ENCODE measurements around the gene KRTAP5-2.

KRTAP5-2 gene

GRCh38 chr11:1638344-1638743 lies 40.2 kb upstream of the KRTAP5-2 start:
- no peak overlapping the region for H3K4me3 ChIP-seq (ENCODE audit: low read depth, low read length)
- no peak overlapping the region for H3K27ac ChIP-seq (ENCODE audit: low read depth, low read length)
- H3K36me3 ChIP-seq (ENCODE audit: control insufficient read depth, insufficient read depth, low read length), result no peaks in the 10 kb centered on the region
- H3K9ac ChIP-seq (ENCODE audit: low read depth, low read length), result no peak overlapping the region
- no peaks in the 10 kb centered on the region for H3K9me3 ChIP-seq (ENCODE audit: control insufficient read depth, insufficient read depth, low read length)
- no peaks in the 10 kb centered on the region for H3K4me1 ChIP-seq (ENCODE audit: control insufficient read depth, insufficient read depth, low read length)
- no peaks in the 10 kb centered on the region for H3K27me3 ChIP-seq (ENCODE audit: control insufficient read depth, insufficient read depth, low read length)

- no peak overlapping the region for H3K27ac ChIP-seq (ENCODE audit: low read depth, low read length)
- H3K4me1 ChIP-seq (ENCODE audit: control insufficient read depth, insufficient read depth, low read length), result no peaks in the 10 kb centered on the region
- H3K9ac ChIP-seq (ENCODE audit: low read depth, low read length), result no peak overlapping the region
- H3K36me3 ChIP-seq (ENCODE audit: control insufficient read depth, insufficient read depth, low read length), result no peaks in the 10 kb centered on the region
- H3K9me3 ChIP-seq (ENCODE audit: control insufficient read depth, insufficient read depth, low read length), result no peaks in the 10 kb centered on the region
- no peak overlapping the region for H3K4me3 ChIP-seq (ENCODE audit: low read depth, low read length)
- no peaks in the 10 kb centered on the region for H3K27me3 ChIP-seq (ENCODE audit: control insufficient read depth, insufficient read depth, low read length)
Observed at GRCh38 chr11:1637628-1638027, 39.5 kb upstream of the KRTAP5-2 start.

- Histone ChIP-seq H3K27me3 (ENCODE audit: control insufficient read depth, insufficient read depth, low read length) (no peaks in the 10 kb centered on the region; the same call in 1 of the 2 replicates), H3K9ac (ENCODE audit: low read depth, low read length) (no peak overlapping the region), H3K36me3 (ENCODE audit: control insufficient read depth, insufficient read depth, low read length) (no peaks in the 10 kb centered on the region), H3K4me3 (ENCODE audit: low read depth, low read length) (no peak overlapping the region), H3K4me1 (ENCODE audit: control insufficient read depth, insufficient read depth, low read length) (no peaks in the 10 kb centered on the region), H3K9me3 (ENCODE audit: control insufficient read depth, insufficient read depth, low read length) (no peaks in the 10 kb centered on the region), H3K27ac (ENCODE audit: low read depth, low read length) (no peak overlapping the region)
Observed at GRCh38 chr11:1636291-1636950, 38.3 kb upstream of the KRTAP5-2 start.

DNA sequence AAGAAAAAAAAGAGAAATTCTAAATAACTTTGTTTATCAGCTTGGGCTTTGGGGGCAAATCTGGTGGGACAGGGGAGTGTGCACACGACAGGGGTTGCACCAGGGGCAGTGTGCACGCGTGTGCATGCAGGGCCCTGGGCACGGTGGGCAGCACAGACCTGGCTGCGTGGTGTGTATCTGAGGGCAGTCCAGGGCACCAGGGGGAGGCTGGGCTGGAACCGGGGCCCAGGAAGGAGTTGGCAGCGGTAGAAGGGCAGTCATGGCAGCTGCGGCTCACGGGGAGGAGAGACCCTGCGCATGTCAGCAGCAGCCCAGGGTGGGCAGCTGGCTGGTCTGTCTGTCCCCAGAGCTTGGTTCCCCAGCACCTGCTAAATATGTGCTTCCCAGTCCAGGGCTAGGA lies 35.8 kb upstream of the KRTAP5-2 start:
- no peaks in the 10 kb centered on the region for H3K9me3 ChIP-seq (ENCODE audit: control insufficient read depth, insufficient read depth, low read length)
- H3K4me1 ChIP-seq (ENCODE audit: control insufficient read depth, insufficient read depth, low read length), result peaks cover 4% of the 10 kb centered on the region; the same call in 1 of the 2 replicates
- peaks cover 5% of the 10 kb centered on the region for H3K27me3 ChIP-seq (ENCODE audit: control insufficient read depth, insufficient read depth, low read length)
- no peaks in the 10 kb centered on the region for H3K36me3 ChIP-seq (ENCODE audit: control insufficient read depth, insufficient read depth, low read length)
- H3K4me3 ChIP-seq (ENCODE audit: low read depth, low read length), result no peak overlapping the region
- H3K27ac ChIP-seq (ENCODE audit: low read depth, low read length), result no peak overlapping the region
- no peak overlapping the region for H3K9ac ChIP-seq (ENCODE audit: low read depth, low read length)

DNA sequence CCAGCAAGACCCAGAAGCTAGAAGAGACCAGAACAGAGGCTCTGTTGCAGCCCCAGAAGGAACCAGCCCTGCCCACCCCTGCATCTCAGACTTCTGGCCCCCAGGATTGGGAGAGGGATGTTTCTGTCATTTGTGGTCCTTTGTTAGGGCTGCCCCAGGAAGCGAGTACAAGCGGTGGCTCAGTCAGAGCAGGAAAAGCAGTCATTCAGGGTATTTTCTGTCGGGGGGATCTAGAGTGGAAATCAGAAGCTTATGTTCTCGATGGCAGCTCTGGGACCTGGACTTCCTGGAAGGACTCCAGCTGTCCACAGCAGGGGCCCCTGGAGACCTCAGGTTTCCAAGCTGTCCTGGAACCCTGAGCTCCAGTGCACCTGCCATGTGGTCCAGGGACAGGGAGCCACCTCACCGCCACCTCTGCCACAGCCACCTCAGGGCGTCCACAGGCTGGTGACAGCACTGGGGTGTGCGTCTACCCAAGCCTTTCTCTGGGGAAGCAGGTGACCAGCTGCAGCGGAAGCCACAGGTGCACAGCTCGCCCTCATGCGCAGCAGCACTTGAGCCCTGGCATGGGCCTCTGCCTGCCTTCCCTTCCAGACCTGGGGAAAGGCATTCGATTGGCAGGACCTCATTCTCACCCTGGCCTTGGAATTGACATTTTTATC lies 34.1 kb upstream of the KRTAP5-2 start:
- H3K4me3 ChIP-seq (ENCODE audit: low read depth, low read length), result no peak overlapping the region
- H3K36me3 ChIP-seq (ENCODE audit: control insufficient read depth, insufficient read depth, low read length), result no peaks in the 10 kb centered on the region
- H3K9me3 ChIP-seq (ENCODE audit: control insufficient read depth, insufficient read depth, low read length), result no peaks in the 10 kb centered on the region
- H3K9ac ChIP-seq (ENCODE audit: low read depth, low read length), result no peak overlapping the region
- H3K27me3 ChIP-seq (ENCODE audit: control insufficient read depth, insufficient read depth, low read length), result peaks cover 11% of the 10 kb centered on the region
- peaks cover 4% of the 10 kb centered on the region; the same call in 1 of the 2 replicates for H3K4me1 ChIP-seq (ENCODE audit: control insufficient read depth, insufficient read depth, low read length)
- no peak overlapping the region for H3K27ac ChIP-seq (ENCODE audit: low read depth, low read length)

DNA sequence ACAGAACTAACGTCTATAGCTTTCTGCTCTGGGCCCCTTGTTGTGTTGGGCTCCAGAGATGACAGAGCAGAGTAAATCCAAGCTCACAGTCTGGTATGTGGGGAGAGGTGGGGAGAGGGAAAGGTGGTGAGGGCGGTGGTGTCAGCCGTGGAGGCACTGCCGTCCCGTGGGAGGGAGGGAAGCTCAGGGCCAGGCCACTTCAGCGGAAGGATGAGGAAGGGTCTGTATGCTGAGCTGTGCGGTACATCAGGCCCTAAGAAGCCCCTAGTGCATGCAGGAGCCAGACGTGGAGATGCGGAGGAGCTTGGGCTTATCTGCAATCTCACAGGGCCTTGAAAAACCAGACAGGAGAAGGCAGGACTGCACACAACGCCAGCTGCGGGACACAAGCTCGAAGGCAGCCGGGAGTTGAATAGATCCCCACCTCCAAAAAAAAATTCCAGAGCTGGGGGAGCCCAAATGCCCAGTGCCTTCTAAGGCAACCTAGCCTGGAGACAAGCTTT lies 33.0 kb upstream of the KRTAP5-2 start:
- no peaks in the 10 kb centered on the region for H3K9me3 ChIP-seq (ENCODE audit: control insufficient read depth, insufficient read depth, low read length)
- no peak overlapping the region for H3K9ac ChIP-seq (ENCODE audit: low read depth, low read length)
- H3K4me1 ChIP-seq (ENCODE audit: control insufficient read depth, insufficient read depth, low read length), result peaks cover 4% of the 10 kb centered on the region; the same call in 1 of the 2 replicates
- H3K4me3 ChIP-seq (ENCODE audit: low read depth, low read length), result no peak overlapping the region
- H3K27me3 ChIP-seq (ENCODE audit: control insufficient read depth, insufficient read depth, low read length), result peaks cover 12% of the 10 kb centered on the region
- no peak overlapping the region for H3K27ac ChIP-seq (ENCODE audit: low read depth, low read length)
- H3K36me3 ChIP-seq (ENCODE audit: control insufficient read depth, insufficient read depth, low read length), result no peaks in the 10 kb centered on the region

GRCh38 chr11:1630271-1630670 lies 32.2 kb upstream of the KRTAP5-2 start:
- Histone ChIP-seq H3K27me3 (ENCODE audit: control insufficient read depth, insufficient read depth, low read length) (peaks cover 12% of the 10 kb centered on the region), H3K36me3 (ENCODE audit: control insufficient read depth, insufficient read depth, low read length) (no peaks in the 10 kb centered on the region), H3K9ac (ENCODE audit: low read depth, low read length) (no peak overlapping the region), H3K27ac (ENCODE audit: low read depth, low read length) (no peak overlapping the region), H3K4me1 (ENCODE audit: control insufficient read depth, insufficient read depth, low read length) (peaks cover 4% of the 10 kb centered on the region; the same call in 1 of the 2 replicates), H3K9me3 (ENCODE audit: control insufficient read depth, insufficient read depth, low read length) (no peaks in the 10 kb centered on the region), H3K4me3 (ENCODE audit: low read depth, low read length) (no peak overlapping the region)

DNA sequence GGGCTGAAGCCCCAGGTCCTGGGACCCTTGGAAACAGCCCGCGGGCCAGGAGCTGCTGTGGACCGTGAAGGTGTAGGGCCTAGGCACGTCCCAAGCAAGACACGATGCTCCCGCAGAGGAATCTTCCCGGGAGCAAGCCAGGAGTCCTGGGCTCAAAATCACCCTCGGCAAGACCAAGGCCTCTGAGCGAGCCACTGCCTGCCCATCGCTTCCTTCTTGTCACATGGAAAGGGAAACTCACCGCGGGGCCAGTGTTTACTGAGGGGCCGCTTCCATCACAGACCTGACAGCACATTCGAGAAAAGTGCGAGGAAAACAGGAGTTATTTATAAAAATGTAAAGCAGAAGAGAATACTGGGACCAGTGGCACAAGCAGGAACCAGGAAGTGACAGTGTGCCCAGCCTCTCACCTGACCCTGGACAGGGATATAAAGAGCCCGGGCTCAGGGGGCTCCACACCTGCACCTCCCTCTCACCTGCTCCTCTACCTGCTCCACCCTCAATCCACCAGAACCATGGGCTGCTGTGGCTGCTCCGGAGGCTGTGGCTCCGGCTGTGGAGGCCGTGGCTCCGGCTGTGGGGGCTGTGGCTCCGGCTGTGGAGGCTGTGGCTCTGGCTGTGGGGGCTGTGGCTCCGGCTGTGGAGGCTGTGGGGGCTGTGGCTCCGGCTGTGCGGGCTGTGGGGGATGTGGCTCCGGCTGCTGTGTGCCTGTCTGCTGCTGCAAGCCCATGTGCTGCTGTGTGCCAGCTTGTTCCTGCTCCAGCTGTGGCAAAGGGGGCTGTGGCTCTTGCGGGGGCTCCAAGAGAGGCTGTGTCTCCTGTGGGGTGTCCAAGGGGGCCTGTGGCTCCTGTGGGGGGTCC lies 31.5 kb upstream of the KRTAP5-2 start, which contains the start of gene KRTAP5-5:
KRTAP5-5 (plus strand) TSS at position 450 of the 860 bp plus-strand sequence; CDS start at position 516, 66 bp downstream.
- peaks cover 12% of the 10 kb centered on the region for H3K27me3 ChIP-seq (ENCODE audit: control insufficient read depth, insufficient read depth, low read length)
- H3K9ac ChIP-seq (ENCODE audit: low read depth, low read length), result no peak within 1 kb of the TSS

GRCh38 chr11:1628506-1629325 lies 30.6 kb upstream of the KRTAP5-2 start:
- no peak overlapping the region for H3K4me3 ChIP-seq (ENCODE audit: low read depth, low read length)
- H3K27me3 ChIP-seq (ENCODE audit: control insufficient read depth, insufficient read depth, low read length), result peaks cover 12% of the 10 kb centered on the region
- H3K27ac ChIP-seq (ENCODE audit: low read depth, low read length), result no peak overlapping the region
- peaks cover 4% of the 10 kb centered on the region; the same call in 1 of the 2 replicates for H3K4me1 ChIP-seq (ENCODE audit: control insufficient read depth, insufficient read depth, low read length)
- no peak overlapping the region for H3K9ac ChIP-seq (ENCODE audit: low read depth, low read length)
- no peaks in the 10 kb centered on the region for H3K9me3 ChIP-seq (ENCODE audit: control insufficient read depth, insufficient read depth, low read length)
- no peaks in the 10 kb centered on the region for H3K36me3 ChIP-seq (ENCODE audit: control insufficient read depth, insufficient read depth, low read length)

More for the DNA sequence above, 31.5 kb upstream of the KRTAP5-2 start, which contains the start of gene KRTAP5-5:
- no peaks in the 10 kb centered on the region for H3K36me3 ChIP-seq (ENCODE audit: control insufficient read depth, insufficient read depth, low read length)
- peaks cover 4% of the 10 kb centered on the region; the same call in 1 of the 2 replicates for H3K4me1 ChIP-seq (ENCODE audit: control insufficient read depth, insufficient read depth, low read length)
- no peaks in the 10 kb centered on the region for H3K9me3 ChIP-seq (ENCODE audit: control insufficient read depth, insufficient read depth, low read length)
- H3K4me3 ChIP-seq (ENCODE audit: low read depth, low read length), result no peak within 1 kb of the TSS
- no peak within 1 kb of the TSS for H3K27ac ChIP-seq (ENCODE audit: low read depth, low read length)

DNA sequence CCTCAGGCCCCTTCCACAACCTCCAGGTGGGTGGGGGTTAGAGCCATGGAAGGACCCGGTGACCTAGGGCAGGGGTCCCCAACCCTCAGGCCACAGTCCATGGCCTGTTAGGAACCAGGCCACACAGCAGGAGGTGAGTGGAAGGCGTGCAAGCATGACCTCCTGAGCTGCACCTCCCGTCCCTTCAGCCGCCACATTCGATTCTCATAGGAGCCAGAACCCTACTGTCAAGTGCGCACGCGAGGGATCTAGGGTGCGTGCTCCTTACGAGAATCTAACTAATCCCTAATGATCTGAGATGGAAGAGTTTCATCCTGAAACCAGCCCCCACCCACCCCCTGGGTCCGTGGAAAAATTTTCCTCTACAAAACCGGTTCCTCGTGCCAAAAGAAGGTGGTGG lies 27.4 kb upstream of the KRTAP5-2 start:
- Histone ChIP-seq H3K27ac (ENCODE audit: low read depth, low read length) (no peak overlapping the region), H3K36me3 (ENCODE audit: control insufficient read depth, insufficient read depth, low read length) (no peaks in the 10 kb centered on the region), H3K4me3 (ENCODE audit: low read depth, low read length) (no peak overlapping the region), H3K4me1 (ENCODE audit: control insufficient read depth, insufficient read depth, low read length) (peaks cover 4% of the 10 kb centered on the region; the same call in 1 of the 2 replicates), H3K9ac (ENCODE audit: low read depth, low read length) (no peak overlapping the region), H3K9me3 (ENCODE audit: control insufficient read depth, insufficient read depth, low read length) (no peaks in the 10 kb centered on the region), H3K27me3 (ENCODE audit: control insufficient read depth, insufficient read depth, low read length) (peaks cover 12% of the 10 kb centered on the region)

Measured in HUES48 (cell line).